Liver (tissue), 5 donors: ENCODE data around the gene MOSPD3. TPM values are rescaled to one million over a fixed set of nuclear protein-coding genes. Genes with fewer than 3 reads are reported as not detected.

Source experiments
- polyA plus RNA-seq, 2 donors: library from polyadenylated mRNA; stranded (reverse) in 1 of 2; unstranded in 1 of 2; fragments of 200-250 nt in 1 of 2; fragments of >200 nt in 1 of 2; fragmentation: Nextera tagmentation in 1 of 2; extraction: Ambion mirVana in 1 of 2; gene quantifications; one replicate each; pipeline versions ENCODE4 v1.2.1 to v1.2.3, GENCODE V29; 2013 to 2015
- small RNA-seq: library from RNA; depleted of rRNA; stranded (forward); fragments of <200 nt; gene quantifications from one replicate; pipeline ENCODE3, GENCODE V24; 2014
- total RNA-seq, 2 donors: library from RNA; depleted of rRNA; stranded (reverse); fragments of >200 nt; gene quantifications; one replicate each; pipeline ENCODE4 v1.2.3, GENCODE V29; 2014
- donor health status: healthy.
- donor health status: healthy.
- donor health status: healthy.

MOSPD3 gene
- total and polyA plus RNA-seq, 4 donors, result 3.5 to 15.7 (median 8.6) TPM

Small RNAs within 50 kb of the gene (small RNA-seq; reads per million reads assigned to genes)
- gene SAP25, result not detected

Other genes starting within 250 kb of the MOSPD3 start
- gene PILRA, start 239.1 kb upstream of the MOSPD3 start, total RNA-seq, result 1 to 10 TPM; 2.8 to 3.5 TPM
- gene PILRA, start 239.1 kb upstream of the MOSPD3 start, polyA plus RNA-seq, result 1 to 10 TPM; 1.5 to 3.5 TPM
- 1 to 10 TPM; 1.4 to 2.3 TPM for gene ZCWPW1, start 183.8 kb upstream of the MOSPD3 start, total RNA-seq
- gene ZCWPW1, start 183.8 kb upstream of the MOSPD3 start, polyA plus RNA-seq, result 1 to 10 TPM; 3.3 TPM
- 10 to 100 TPM; 13.5 to 19.6 TPM for gene MEPCE, start 182.7 kb upstream of the MOSPD3 start, total RNA-seq
- gene MEPCE, start 182.7 kb upstream of the MOSPD3 start, polyA plus RNA-seq, result 10 to 100 TPM in 1 of 2 donors, 1 to 10 TPM in 1; 6.7 to 21.8 TPM
- 1 to 10 TPM; 6.6 to 7.4 TPM for gene PPP1R35, start 176.0 kb upstream of the MOSPD3 start, total RNA-seq
- 10 to 100 TPM in 1 of 2 donors, 1 to 10 TPM in 1; 7.8 to 12.2 TPM for gene PPP1R35, start 176.0 kb upstream of the MOSPD3 start, polyA plus RNA-seq
- under 1 TPM; 0.17 to 0.33 TPM for gene SPACDR, start 148.3 kb upstream of the MOSPD3 start, total RNA-seq
- under 1 TPM in 1 of 2 donors, not detected in 1; 0.06 TPM for gene SPACDR, start 148.3 kb upstream of the MOSPD3 start, polyA plus RNA-seq
- gene TSC22D4, start 133.3 kb upstream of the MOSPD3 start, total RNA-seq, result 10 to 100 TPM in 1 of 2 donors, 1 to 10 TPM in 1; 6.9 to 21.2 TPM
- 10 to 100 TPM in 1 of 2 donors, 1 to 10 TPM in 1; 5.5 to 15.9 TPM for gene TSC22D4, start 133.3 kb upstream of the MOSPD3 start, polyA plus RNA-seq
- under 1 TPM; 0.08 to 0.09 TPM for gene NYAP1, start 128.6 kb upstream of the MOSPD3 start, total RNA-seq
- gene NYAP1, start 128.6 kb upstream of the MOSPD3 start, polyA plus RNA-seq, result under 1 TPM in 1 of 2 donors, not detected in 1; 0.29 TPM
- gene AGFG2, start 73.3 kb upstream of the MOSPD3 start, total RNA-seq, result 10 to 100 TPM; 37.2 to 48.8 TPM
- 10 to 100 TPM; 37.4 to 47.2 TPM for gene AGFG2, start 73.3 kb upstream of the MOSPD3 start, polyA plus RNA-seq
- gene SAP25, start 38.6 kb upstream of the MOSPD3 start, total RNA-seq, result under 1 TPM in 1 of 2 donors, not detected in 1; 0.33 TPM
- gene SAP25, start 38.6 kb upstream of the MOSPD3 start, polyA plus RNA-seq, result under 1 TPM; 0.56 to 0.84 TPM
- 10 to 100 TPM in 1 of 2 donors, 1 to 10 TPM in 1; 8.2 to 25.8 TPM for gene LRCH4, start 26.4 kb upstream of the MOSPD3 start, total RNA-seq
- 10 to 100 TPM in 1 of 2 donors, 1 to 10 TPM in 1; 9.1 to 16.9 TPM for gene LRCH4, start 26.4 kb upstream of the MOSPD3 start, polyA plus RNA-seq
- gene FBXO24, start 26.2 kb upstream of the MOSPD3 start, total RNA-seq, result 1 to 10 TPM in 1 of 2 donors, under 1 TPM in 1; 0.67 to 1.3 TPM
- gene FBXO24, start 26.2 kb upstream of the MOSPD3 start, polyA plus RNA-seq, result under 1 TPM; 0.25 to 0.32 TPM
- gene PCOLCE, start 10.2 kb upstream of the MOSPD3 start, total RNA-seq, result 10 to 100 TPM in 1 of 2 donors, 1 to 10 TPM in 1; 6.7 to 13.1 TPM
- gene PCOLCE, start 10.2 kb upstream of the MOSPD3 start, polyA plus RNA-seq, result 10 to 100 TPM; 10.4 to 38.2 TPM
- 100 to 1,000 TPM; 276 to 358 TPM for gene TFR2, start 29.0 kb downstream of the MOSPD3 start, total RNA-seq
- 100 to 1,000 TPM; 354 to 663 TPM for gene TFR2, start 29.0 kb downstream of the MOSPD3 start, polyA plus RNA-seq
- not detected for gene ACTL6B, start 43.9 kb downstream of the MOSPD3 start, total RNA-seq
- gene ACTL6B, start 43.9 kb downstream of the MOSPD3 start, polyA plus RNA-seq, result not detected
- gene GNB2, start 61.2 kb downstream of the MOSPD3 start, total RNA-seq, result 10 to 100 TPM; 57.9 to 88.5 TPM
- 100 to 1,000 TPM in 1 of 2 donors, 10 to 100 TPM in 1; 37.6 to 133 TPM for gene GNB2, start 61.2 kb downstream of the MOSPD3 start, polyA plus RNA-seq
- gene GIGYF1, start 81.7 kb downstream of the MOSPD3 start, total RNA-seq, result 10 to 100 TPM; 12.7 TPM
- gene GIGYF1, start 81.7 kb downstream of the MOSPD3 start, polyA plus RNA-seq, result 1 to 10 TPM; 6.8 to 7.5 TPM
- gene POP7, start 93.6 kb downstream of the MOSPD3 start, total RNA-seq, result 10 to 100 TPM; 19.1 to 36.6 TPM
- gene POP7, start 93.6 kb downstream of the MOSPD3 start, polyA plus RNA-seq, result 10 to 100 TPM; 31.1 to 40.1 TPM
- gene EPO, start 107.9 kb downstream of the MOSPD3 start, total RNA-seq, result 1 to 10 TPM; 1.3 to 1.5 TPM
- 10 to 100 TPM in 1 of 2 donors, 1 to 10 TPM in 1; 5.3 to 22.9 TPM for gene EPO, start 107.9 kb downstream of the MOSPD3 start, polyA plus RNA-seq
- gene ZAN, start 121.1 kb downstream of the MOSPD3 start, total RNA-seq, result under 1 TPM in 1 of 2 donors, not detected in 1; under 0.01 TPM
- under 1 TPM in 1 of 2 donors, not detected in 1; 0.08 TPM for gene ZAN, start 121.1 kb downstream of the MOSPD3 start, polyA plus RNA-seq
- gene EPHB4, start 215.0 kb downstream of the MOSPD3 start, total RNA-seq, result 10 to 100 TPM; 48.6 to 53.0 TPM
- gene EPHB4, start 215.0 kb downstream of the MOSPD3 start, polyA plus RNA-seq, result 10 to 100 TPM; 14.4 to 51.3 TPM
- 10 to 100 TPM; 10.5 to 17.2 TPM for gene SLC12A9, start 240.2 kb downstream of the MOSPD3 start, total RNA-seq
- 1 to 10 TPM; 1.8 to 8.4 TPM for gene SLC12A9, start 240.2 kb downstream of the MOSPD3 start, polyA plus RNA-seq